GM18502 (cell line): ENCODE results near the gene CACNA1S.
A peak's percentile ranks its signal among the peaks of the same experiment; 100 is the strongest.

Experiments
- ATAC-seq: cut with Tn5 transposase; IDR thresholded peaks from one replicate; pipeline ENCODE4 v1.9.1; 2021; ENCODE audit warnings: mild to moderate bottlenecking; ENCODE audit not compliant: unreplicated experiment, poor library complexity

The CACNA1S gene

GRCh38 chr1:201068976-201069375 is 43.2 kb downstream of the CACNA1S start:
- no peak for ATAC-seq

DNA sequence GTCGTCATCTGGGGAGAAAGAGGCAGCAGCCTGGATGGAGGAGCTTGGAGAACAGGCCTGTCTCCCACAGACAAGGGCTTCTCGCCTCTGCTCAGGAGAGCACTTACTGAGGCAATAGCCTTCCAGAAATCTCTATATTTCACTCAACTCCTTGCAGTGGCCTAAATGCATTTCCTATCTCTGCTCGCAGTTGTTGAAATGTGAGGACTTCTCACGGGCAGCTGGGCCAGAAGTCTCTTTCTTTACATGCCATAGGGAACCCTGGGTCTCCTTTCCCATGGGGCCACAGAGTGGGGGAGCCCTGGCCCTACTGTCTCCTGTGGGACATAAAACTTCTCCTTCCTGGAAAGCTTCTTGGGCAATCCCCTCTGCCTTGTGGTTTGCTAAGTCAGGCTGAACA is 45.2 kb downstream of the CACNA1S start:
- ATAC-seq = no peak

- ATAC-seq = no peak
Observed at GRCh38 chr1:201065686-201066085, 46.5 kb downstream of the CACNA1S start.

DNA sequence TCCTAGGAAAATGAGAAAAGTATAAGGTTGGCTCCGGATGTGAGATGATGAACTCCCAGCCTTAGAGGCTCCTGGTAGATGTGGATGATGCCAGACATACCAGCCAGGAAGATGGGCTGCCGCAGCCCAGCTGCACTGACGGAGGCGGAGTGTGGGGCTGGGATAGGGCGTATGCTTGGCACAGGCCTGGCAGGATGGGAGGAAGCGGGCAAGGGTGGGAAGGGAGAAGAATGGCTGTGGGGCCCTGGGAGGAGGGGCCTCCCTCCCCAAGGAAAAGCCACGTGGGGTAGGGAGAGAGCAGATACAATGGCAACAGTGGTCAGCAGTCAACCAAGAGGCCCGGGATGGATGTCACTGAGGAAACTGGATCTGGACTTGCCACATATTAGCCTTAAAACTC is 47.4 kb downstream of the CACNA1S start:
- ATAC-seq = no peak

DNA sequence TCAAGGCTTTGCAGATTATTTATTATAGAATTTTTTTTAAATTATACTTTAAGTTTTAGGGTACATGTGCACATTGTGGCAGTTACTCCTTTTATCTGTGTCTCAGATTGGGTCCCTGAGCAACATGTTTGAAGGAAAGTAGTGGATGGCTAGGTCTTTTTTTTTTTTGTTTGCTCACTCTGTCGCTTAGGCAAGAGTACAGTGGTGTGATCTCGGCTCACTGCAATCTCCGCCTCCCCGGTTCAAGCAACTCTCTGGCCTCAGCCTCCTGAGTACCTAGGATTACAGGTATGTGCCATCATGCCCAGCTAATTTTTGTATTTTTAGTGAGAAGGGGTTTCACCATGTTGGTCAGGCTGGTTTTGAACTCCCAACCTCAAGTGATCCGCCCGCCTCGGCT is 49.1 kb downstream of the CACNA1S start:
- ATAC-seq = no peak

GRCh38 chr1:201062511-201063091 is 49.6 kb downstream of the CACNA1S start:
- ATAC-seq = no peak

GRCh38 chr1:201061886-201062285 is 50.3 kb downstream of the CACNA1S start:
- no peak for ATAC-seq

DNA sequence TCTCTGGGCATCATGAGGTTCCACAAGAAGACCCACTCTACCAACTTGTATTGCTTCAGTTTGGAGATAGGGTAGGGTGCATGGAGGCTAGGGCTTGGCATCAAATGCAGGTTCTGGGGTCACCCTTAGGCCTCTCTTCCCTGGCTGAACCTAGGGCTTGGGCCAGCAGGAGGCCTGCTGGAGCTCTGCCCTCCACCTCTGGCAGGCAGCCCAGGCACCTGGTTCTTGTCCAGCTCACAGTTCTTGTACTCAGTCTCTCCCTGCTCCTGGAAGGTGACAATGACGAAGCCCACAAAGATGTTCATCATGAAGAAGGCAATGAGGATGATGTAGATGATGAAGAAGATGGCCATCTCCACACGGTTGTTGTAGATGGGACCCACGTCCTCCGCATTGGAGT is 51.2 kb downstream of the CACNA1S start:
- ATAC-seq = no peak

DNA sequence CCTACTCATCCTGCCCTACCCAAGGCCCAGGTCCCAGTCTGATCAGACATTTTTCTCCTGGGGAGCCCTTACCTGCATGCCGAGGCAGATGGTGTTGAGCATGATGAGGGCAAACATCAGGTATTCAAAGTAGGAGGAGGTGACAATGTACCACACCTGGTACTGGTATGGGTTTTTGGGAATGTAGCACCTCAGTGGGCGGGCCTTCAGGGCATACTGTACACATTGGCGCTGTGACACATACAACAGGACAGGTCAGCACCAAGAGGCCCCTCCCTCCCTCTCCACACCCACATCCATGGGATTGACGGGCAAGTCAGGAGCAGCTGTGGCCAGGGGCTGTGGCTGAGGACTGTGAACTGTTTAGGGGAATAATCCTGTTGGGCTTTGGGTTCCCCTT is 51.6 kb downstream of the CACNA1S start:
- no peak for ATAC-seq

DNA sequence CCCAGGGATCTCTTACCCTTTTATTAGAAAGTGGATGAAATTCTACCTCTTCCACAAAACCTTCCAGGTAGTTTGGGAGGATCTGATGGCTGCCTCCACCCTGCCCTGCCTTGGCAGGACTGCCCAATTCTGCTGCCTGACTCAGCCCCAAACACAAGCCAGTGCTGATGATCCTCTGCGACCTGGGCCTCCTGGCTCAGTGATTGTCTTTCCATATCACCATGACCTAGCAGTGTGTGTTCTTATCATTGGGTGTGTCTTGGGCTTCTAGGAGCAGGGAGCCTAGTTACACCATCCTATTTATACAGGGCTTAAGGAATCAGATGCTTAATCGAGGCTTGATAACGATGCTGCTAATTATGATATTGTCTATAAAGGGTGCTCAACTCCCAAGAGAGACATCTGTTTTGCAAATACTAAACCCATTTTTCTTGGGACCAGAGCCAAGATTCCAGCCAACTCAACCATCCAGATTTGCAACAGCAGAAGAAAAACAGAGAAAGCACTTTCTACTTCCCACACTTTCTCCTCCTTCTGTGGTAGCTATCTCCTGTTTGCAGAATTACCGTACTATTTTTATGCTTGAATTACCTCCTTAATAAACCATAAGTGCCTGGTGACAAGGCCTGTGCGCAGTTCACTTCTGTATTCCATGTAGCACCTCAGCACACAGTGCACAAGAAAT is 52.2 kb downstream of the CACNA1S start:
- no peak for ATAC-seq

DNA sequence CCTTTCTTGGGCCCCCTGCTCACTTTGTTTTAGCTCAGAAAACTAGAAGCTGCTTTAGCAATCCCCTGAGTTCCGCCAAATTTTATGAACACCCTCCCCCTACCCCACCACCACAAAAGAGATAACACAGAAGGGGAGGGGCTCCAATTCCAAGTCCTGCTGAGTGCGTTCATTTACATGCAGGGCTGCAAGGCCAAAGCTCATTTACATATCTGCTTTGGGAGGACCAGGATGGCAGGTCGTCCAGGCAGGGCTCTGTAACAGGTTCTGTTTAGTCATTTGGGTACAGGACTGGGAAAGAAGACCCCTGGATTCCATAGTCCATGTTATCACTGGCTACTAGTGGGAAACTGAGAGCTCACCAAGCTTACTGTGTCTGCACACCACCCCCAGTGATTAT is 52.8 kb downstream of the CACNA1S start:
- ATAC-seq = no peak

GRCh38 chr1:201054091-201054543 is 58.1 kb downstream of the CACNA1S start:
- ATAC-seq = no peak

DNA sequence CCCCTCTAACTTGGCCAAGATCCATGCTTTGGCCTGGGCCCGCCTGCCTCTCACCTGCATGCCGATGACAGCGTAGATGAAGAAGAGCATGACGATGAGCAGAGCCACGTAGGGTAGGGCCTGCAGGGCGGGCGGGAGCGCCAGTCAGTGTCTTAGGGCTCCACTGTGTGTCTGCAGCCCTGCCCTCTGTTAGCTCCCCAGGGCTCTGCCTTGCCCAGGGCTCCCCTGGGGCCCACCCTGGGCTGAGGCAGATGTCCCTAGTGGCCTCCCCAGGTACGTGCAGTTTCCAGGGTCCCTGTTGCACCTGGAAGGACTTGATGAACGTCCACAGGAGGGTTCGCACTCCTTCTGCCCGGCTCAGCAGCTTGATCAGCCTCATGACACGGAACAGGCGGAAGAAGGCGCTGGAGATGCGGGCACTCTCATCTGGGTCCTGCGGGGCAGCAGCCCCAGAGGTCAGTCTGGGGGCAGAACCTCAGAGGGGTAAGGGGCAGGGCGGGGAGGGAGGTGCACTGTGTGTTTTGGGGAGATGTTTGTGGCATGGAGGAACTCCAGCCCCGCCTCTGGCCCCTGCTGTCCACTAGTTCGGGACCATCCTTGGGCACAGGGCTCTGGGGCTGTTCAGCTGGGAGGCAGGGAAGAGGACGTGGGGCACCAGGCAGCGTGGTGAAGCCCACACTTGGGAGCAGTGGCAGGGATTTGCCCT is 58.9 kb downstream of the CACNA1S start:
- ATAC-seq = no peak

DNA sequence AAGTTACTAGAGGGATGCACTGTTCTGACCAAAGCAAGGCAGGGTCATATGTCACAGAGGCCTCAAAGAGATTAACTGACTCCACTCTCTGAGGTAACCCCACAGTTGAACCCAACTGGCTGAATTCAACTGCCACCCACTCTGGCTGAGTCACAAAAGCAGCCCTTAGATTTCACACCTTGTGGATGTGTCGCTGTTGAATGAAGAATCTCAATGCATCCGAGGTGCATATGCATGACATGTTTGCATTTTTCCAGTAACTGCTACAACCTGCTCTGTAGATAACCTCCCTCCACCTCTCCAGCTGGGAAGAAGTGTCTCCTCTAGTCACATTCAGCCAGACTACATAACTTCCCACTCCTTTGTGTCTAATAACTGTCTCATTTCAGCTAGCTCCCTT is 60.8 kb downstream of the CACNA1S start:
- no peak for ATAC-seq

DNA sequence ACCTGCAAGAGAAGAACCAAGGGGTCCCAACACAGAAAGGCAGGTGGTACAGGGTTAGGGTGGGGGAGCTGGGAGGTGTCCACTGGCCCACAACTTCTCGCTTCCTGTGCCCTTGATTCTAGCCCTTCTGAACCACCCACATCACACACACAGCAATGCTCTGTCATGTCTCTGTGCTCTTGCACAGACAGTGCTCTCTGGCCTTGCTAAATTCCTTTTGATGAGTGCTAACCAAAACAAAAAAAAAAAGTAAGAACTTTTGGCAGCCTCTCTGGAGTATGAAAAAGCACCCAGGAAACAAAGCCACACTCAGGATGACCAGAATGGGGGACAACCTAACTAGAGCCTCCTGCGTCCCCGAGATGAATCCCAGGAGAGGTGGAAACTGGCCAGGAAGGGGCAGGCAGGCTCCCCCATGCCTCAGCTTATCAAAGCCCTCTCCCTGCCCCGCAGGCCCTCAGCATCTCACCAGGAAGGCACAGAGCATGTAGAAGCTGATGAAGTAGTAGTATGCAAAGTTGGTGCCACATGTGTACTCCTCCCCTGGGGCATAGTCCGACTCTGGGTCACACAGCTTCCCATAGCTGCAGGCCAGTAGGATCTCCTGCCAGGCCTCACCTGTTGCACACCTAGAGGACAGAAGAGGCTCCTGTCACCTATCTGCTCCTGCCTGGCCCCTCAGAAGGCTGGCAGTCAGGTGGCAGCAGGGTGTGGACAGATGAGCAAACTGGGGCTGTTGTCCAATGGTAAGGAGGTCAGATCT is 61.5 kb downstream of the CACNA1S start:
- no peak for ATAC-seq

DNA sequence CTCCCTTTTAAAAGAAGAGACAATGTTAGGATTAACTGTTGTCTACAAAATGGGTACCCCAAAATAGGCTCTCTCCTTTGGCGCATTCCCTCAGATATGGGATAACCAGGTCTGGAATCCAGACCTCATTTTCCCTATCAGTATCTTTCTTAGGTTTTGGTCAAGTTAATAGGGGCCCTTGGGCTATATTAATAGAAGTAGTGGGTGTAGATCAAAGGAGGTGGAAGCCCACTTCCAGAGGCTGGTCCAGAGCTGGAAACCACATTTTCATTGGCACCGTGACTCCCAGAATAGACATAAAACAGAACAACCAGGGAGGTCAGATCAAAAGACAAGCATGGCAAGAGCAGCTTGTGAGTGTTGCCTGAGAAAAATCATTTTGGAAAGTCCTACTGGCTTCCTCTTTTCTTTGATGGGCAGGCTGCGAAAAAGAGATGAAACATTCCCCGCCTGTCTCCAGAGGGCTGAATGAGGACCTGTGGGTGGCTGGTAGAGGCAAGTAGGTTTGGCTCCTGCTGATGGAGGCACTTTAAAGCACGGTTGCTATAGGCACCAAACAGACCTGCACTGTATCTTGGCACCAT is 62.9 kb downstream of the CACNA1S start:
- ATAC-seq = no peak

GRCh38 chr1:201048521-201048920 is 63.7 kb downstream of the CACNA1S start:
- ATAC-seq = no peak

- no peak for ATAC-seq
Observed at GRCh38 chr1:201044119-201044518, 68.1 kb downstream of the CACNA1S start.

GRCh38 chr1:201042779-201043461 is 69.3 kb downstream of the CACNA1S start:
- ATAC-seq = peak; percentile 73

DNA sequence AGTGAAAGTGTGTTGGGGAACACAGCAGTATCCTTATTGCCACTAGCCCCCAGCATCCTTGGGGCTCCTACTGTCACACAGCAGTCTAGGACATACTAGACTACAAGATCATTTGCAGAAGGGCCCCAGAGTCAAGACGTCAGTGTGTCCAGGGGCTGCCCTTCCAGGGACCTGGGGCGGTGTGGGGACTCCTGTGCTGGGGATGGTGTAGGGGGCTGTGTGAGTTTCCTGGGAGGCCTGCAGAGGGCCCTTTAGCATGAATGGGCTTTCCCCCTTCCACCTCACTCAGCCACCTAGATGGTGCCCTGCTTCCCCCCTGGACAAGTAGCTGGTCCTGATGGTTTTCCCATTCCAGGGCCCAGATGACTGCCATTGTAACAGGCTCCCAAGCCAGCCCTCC is 71.2 kb downstream of the CACNA1S start:
- ATAC-seq = no peak
